HG02852 (cell line): ENCODE measurements around the gene DIPK1B.

ENCODE experiments used
- ATAC-seq: cut with Tn5 transposase; IDR thresholded peaks from one replicate; pipeline ENCODE4 v1.9.1; 2021; ENCODE audit warnings: mild to moderate bottlenecking, moderate library complexity; ENCODE audit not compliant: unreplicated experiment

The DIPK1B gene

GRCh38 chr9:136673088-136673974 is 39.0 kb upstream of the DIPK1B start:
- no peak for ATAC-seq

DNA sequence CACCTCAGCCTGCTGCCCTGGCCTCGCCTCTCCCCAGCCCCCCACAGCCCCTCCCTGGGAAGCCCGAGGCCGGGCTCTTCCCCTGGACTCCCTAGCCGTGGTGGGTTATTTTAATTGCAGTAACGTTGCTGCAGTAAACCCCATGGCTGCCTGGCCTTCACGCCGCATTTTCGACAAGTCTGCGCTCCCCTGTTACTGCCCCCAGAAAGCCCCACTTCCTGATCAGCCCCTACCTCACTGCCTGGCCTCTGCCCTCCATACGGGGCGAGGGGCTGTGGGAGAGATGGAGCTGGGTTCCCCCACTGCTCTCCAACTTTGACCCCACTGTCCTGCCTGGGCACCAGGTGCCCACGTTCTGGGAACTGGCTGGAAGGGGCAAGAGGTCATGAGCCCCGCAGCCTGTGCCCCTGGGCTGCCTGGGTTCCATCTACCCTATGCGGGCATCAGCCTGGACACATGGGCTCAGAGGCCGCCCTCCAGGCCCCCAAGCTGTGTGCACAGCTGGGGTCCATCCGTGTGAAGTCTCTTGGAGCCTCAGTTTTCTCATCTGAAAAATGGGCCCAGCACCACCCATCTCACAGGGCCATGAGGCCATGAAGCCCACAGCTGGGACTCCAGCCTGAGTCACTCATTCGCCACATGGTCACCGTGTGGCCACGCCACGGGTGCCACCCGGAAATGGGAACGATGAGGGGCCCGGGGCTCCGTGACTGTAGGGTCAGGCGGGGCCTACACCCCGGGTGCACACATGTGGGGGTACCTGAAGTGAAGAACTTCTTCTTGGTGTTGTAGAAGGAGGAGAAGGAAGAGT is 38.2 kb upstream of the DIPK1B start:
- no peak for ATAC-seq

- ATAC-seq: no peak
These were observed 37.5 kb upstream of the DIPK1B start for GRCh38 chr9:136674786-136675349.

DNA sequence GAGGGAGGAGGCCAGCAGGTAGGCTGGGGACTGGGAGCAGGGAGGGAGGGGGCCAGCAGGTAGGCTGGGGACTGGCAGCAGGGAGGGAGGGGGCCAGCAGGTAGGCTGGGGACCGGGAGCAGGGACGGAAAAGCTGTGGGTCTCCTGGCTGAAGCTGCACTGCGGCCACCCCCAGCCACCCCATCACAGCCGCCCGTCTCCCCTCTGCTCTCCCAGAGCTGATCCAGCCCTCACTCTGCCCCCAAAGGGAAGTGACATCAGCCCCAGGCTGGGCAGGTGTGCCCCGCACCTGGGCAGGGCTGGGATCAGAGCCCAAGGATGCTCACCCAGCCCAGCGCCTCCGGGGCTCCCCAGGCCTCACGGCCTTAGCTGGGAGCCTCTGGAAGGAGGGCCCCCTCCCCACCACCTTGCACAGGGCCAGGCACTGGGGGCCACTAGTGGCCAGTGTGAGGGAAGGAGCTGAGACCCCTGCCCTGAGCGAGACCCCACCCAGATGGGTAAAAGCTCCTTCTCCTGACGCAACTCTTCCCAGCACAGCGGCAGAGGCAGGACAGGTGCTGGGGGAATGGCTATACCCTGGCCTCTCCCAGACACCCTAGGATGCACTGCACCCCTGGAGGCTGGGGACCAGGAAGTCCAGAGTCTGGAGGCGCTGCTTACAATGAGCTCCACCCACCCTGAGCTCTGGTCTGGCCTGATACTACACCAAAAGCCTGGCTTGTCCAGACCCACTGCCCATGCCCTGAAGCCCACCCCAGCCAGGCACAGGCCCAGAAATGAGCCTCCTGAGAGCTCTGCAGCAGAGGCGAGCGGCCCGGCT is 36.7 kb upstream of the DIPK1B start:
- ATAC-seq: no peak

DNA sequence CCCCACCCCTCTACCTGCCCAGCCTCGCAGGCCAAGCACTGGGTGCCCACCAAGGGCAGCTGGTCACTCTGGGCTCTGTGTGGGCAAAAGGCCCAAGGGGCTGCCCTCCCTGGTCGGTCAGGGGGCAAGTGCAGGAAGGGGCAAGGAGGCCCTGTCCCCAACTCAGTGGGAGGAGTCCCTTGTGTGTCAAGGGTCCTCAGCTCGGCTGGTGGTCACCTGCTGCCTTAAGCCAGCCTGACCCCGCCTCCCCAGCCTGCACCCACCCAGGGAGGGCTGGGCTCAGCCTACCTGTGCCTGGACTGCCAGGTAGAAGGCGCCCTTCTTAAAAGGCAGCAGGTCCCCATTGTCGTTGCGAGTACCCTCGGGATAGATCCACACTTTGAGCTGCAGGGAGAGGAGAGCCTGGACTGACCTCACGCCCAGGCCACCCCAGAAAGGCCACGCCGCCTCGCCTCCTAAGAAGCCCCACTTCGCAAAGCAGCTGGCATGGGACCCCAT is 36.0 kb upstream of the DIPK1B start:
- no peak for ATAC-seq

- ATAC-seq: no peak
These were observed 35.3 kb upstream of the DIPK1B start for GRCh38 chr9:136676920-136677686.

- no peak for ATAC-seq
These were observed 34.3 kb upstream of the DIPK1B start for GRCh38 chr9:136678034-136678433.

DNA sequence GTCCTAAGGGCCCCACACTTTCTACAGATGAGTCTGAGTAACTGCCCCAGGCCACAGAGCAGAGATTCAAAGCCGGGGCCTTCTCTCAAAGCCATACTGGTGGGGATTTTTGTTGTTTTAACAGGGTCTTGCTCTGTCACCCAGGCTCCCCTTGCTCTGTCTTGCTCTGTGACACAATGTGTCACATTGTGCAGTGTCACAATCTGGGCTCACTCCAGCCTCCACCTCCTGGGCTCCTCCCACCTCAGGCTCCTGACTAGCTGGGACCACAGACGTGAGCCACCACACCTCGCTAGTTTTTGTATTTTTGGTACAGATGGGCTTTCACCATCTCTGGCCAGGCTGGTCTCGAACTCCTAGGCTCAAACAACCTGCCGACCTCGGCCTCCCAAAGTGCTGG is 33.7 kb upstream of the DIPK1B start:
- ATAC-seq: no peak

- no peak for ATAC-seq
These were observed 32.9 kb upstream of the DIPK1B start for GRCh38 chr9:136679431-136679941.

GRCh38 chr9:136681029-136681428 is 31.3 kb upstream of the DIPK1B start:
- ATAC-seq: no peak

DNA sequence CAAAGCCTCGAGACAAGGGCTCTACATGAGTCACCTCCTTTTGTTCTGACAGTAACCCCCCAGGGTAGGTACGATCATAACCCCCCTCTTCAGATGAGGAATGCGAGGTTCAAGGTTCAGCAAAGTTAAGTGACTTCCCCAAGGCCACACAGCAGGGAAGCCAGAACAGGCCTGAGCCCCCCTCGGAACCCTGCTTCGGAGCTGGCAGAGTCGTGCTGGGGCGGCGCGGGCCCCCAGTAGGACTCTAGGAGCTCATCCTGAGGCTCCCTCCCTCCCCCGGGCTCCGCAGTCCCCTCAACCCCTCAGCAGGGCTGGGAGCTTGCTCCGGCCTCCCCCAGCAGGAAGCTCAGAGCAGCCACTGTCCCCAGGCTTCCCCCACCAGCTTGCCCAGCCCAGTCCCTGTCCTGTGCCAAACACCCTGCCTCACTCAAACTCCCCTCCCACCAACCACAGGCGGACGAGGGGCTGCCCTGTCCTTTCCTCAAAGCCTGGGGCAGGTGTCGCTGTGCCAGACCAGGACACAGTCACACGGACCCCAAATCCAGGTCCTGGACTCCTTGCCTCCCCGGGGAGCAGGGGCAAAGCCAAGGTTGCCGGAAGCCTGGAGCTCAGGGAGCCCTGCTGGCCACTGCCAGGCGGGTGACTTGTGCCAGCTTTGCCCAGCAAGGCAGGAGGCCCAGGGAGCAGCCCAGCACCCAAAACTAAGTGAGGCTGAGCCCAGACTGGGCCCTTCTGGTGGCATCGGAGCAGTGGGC is 30.2 kb upstream of the DIPK1B start:
- ATAC-seq: no peak

GRCh38 chr9:136682710-136683109 is 29.7 kb upstream of the DIPK1B start:
- ATAC-seq: no peak

- no peak for ATAC-seq
These were observed 29.1 kb upstream of the DIPK1B start for GRCh38 chr9:136683173-136683745.

- no peak for ATAC-seq
These were observed 28.6 kb upstream of the DIPK1B start for GRCh38 chr9:136683755-136684154.

GRCh38 chr9:136684339-136684738 is 28.0 kb upstream of the DIPK1B start:
- no peak for ATAC-seq

DNA sequence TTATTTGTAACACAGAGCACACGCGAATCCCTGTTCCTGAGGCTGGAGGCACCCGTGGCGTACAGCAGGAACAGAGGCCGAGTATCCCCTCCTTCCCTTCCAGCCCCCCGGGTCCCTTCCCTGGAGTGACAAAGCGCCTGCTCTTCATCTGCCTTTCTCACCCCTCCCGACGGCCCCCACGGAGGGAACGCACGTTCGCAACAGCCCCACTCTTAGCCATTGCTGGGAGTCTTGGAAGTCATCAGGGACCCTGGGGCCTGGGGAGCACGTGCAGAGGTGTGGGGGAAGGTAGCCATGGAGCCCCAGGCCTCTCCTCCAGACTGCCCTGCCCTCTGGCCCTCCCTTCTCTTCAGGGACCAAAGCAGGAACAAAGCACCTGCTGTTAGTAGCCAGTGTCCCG is 27.6 kb upstream of the DIPK1B start:
- ATAC-seq: no peak

DNA sequence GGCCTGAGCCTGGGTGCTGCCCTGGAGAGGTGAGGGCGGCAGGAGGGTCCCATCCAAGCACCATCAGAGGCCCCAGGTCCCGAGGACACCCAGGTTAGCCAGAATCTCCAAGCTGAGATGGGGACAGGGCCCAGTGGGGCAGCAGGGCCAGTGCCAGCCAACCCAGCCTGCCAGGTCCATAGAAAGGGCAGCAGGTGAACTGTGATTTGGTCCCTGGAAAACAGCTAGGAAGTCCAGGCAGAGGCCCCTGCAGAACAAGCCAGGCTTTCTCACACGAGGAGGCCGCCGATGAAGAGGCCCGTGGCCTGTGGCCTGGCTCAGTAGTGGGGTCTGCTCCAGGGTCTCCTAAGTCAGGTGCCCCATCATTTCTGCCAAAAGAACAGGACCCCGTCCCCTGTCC is 27.2 kb upstream of the DIPK1B start:
- ATAC-seq: no peak

GRCh38 chr9:136685790-136686533 is 26.4 kb upstream of the DIPK1B start:
- no peak for ATAC-seq
